Fibroblast of skin of left quadriceps (primary cell): ENCODE results near the gene CMTR1.

Experiments used
- DNase-seq, 2 experiments: peaks; one replicate each; pipeline ENCODE4 v3.0.0-alpha.2; 2013; ENCODE audit warnings: low read depth in 2 of 2

Gene CMTR1

DNA sequence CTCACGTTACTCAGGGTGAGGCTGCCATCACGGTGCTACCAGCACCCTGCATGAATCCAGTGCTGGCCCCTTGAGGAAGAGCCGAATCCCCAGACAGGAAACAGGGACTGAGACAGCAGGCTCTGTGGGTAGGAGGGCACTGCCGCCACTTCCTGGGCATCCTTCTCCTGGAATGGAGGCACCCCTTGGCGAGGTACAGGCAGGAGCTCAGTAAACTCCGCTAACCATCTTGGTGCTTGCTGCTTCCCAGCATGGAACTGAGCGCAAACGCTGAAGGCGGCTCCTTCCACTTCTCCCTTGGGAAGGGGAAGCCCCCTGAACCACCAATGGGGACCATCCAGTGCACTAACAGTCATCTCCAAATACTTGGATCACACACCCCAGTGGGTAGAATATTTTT, 80.1 kb downstream of the CMTR1 start:
- DNase-seq, result no peak

GRCh38 chr6:37513576-37513975, 80.6 kb downstream of the CMTR1 start:
- no peak for DNase-seq

DNA sequence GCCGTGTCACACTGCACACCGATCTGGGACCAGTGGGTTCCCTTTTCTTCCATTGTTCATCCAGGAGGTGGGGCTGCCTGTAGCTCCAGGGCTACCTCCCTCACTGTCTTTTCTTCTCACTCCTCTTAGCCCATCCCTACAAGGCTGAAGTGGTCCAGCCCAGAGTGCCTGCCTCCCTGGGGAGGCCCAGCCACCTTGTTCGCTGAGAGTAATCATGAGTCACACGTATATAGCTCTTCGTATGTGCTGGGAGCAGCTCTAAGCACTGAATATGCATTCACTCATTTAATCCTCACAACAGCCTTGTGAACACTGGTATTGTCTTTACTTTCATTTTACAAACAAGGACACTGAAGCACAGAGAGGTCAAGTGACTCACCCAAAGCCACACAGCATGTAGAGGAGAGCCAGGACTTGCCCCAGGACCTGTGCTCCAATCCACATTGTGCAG, 81.3 kb downstream of the CMTR1 start:
- DNase-seq, result peak in 1 of 2 experiments; percentile 22

DNA sequence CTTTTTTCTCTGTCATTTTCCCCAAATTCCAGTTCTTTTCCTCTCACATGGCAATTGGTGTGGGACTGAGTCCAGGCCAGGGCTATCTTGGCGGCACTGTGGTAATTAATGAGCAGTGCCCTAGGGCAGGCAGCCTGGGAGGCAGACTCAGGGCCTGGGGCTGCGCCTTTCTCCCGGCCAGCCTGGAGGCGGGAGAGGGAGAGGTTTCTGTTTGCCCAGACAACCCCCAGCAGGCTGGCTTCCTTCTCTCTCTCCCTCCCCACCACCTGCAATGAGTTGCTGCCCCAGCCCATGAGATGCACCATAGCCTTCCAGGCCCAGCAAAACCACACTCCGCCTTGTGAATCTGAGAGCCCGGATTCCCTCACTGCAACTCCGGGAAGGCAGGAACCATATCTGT, 81.8 kb downstream of the CMTR1 start:
- no peak for DNase-seq

DNA sequence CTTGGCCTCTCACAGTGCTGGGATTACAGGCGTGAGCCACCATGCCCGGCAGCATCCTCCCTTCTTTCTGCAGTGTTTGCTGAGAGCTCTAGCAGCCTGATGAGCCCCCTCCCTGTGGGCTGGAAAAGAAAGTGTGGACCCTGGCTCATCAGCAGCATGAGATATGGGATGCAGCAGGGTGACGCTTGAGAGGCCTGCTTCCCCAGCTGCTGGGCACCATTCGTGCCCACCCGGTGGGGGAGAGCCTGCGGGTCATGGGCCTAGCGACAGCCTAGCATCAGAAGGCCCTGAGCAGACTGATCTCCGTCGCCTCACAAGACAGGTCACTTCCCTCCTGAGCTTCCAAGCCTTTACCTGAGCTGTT, 82.7 kb downstream of the CMTR1 start:
- no peak for DNase-seq

- DNase-seq, result no peak
Observed at GRCh38 chr6:37516076-37516919, 83.3 kb downstream of the CMTR1 start.

GRCh38 chr6:37516920-37517405, 83.9 kb downstream of the CMTR1 start:
- DNase-seq, result no peak

GRCh38 chr6:37517411-37517812, 84.4 kb downstream of the CMTR1 start:
- no peak for DNase-seq

DNA sequence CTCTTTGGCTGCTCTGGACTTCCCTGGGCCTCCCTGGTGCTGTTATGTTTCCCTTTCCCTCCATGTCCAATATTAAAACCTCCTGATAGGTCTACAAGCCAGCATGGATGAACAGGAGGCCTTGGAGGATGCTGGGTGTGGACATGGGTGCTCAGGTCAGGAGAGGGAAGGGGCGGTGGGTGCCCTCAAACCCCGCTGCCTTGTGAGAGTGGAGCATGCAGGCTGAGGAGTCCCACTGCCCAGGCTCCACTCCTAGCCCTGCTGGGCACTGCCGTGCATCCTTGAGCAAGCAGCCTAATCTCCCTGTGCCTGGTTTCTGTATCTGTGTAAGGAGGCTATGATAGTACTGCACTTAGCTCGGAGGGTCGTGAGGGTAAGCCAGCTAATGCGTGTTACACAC, 85.1 kb downstream of the CMTR1 start:
- no peak for DNase-seq

DNA sequence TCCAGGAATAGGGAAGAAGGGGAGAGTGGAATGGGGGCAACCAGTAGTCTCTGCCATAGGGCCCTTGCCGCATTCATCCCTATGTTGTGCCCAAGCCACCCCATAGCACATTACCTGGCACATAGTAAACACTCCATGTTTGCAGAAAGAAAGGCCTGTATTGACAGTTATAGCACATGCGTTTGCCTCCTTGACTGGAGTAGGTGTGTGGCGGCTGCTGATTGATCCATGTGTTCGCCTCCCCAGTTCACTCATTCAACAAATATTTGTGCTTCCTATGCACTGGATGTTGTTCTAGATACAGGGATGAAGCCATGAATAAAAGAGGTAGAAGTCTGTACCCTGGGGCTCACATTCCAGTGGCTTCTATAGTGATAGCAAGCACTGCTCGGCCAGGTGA, 86.4 kb downstream of the CMTR1 start:
- no peak for DNase-seq

DNA sequence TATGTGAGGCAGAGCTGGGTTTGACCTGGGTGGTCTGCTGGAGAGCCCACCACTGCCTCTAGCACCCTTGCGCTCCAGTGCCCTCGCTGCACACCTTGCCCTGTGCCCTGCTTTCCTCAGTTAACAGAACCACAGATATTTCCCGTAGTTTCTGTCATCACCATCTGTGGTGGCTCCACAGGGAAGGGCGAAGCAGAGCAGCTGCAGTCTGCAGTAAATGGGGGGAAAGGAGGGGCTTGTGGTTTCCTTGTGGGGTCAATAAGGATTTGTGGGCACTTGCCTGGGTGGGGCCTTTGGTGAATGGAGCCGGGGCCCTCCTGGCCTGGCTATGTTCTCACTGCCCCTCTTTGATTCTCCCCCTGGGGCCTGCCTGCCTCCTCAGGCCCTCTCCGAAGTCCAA, 87.9 kb downstream of the CMTR1 start:
- DNase-seq, result no peak

- DNase-seq, result no peak
Observed at GRCh38 chr6:37521674-37522073, 88.7 kb downstream of the CMTR1 start.

GRCh38 chr6:37522836-37523235, 89.8 kb downstream of the CMTR1 start:
- no peak for DNase-seq

DNA sequence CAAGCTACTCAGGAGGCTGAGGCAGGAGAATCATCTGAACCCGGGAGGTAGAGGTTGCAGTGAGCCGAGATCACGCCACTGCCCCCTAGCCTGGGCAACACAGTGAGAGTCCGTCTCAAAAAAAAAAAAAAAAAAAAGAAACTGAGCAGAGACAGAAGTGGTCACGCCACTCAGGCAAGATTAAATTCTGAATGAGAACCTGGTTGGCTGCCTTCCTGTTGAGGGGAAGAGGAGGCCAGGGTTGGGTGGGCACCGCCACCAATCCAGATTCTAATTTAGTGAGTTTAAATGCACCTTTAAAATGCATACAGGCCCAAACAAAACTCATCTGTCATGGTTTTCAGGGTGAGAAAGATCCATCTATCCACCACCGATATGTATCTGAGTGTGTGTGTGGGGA, 90.4 kb downstream of the CMTR1 start:
- no peak for DNase-seq

DNA sequence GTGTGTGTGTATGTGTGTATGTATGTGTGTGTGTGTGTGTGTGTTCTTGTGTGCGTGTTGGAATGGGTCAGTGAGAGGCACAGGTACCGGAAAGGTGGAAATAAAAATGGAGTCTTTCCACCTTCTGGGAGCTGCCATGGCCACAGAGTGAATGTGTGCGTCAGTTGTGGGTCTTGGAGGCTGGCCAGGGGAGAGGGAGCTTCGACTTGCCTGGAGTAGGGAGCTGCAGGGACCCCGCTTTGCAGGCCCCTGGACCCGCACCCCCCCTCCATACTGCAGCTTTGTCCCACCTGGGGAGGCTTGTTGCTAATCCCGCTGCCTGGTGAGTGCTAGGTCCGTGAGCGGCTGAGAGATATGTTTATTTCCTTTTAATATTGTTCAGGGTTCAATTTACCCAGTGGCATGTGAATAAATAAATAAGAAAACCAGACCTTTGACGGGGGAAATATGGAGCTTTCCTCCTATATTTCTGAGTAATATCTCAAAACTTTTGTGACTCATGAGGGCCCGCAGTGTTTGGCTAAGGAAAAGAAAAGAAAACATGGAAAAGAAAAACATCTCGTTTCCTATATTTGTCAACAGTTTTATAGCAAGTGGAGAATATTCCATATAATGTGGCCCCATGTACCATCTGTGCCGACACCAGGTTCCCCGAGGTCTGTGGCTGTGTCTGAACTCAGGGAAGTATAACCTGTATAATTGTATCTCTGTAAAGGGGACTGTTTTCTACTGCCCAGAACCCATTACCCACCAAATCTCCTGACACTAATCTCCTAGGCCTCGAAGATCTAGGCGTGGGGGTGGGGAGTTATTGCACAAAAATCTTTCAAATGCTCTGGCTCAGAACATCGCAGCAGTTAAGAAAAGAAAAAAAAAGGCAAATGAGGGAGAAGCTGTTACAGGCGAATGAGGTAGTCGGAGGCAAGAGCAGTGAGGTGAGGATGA, 91.3 kb downstream of the CMTR1 start:
- no peak for DNase-seq

DNA sequence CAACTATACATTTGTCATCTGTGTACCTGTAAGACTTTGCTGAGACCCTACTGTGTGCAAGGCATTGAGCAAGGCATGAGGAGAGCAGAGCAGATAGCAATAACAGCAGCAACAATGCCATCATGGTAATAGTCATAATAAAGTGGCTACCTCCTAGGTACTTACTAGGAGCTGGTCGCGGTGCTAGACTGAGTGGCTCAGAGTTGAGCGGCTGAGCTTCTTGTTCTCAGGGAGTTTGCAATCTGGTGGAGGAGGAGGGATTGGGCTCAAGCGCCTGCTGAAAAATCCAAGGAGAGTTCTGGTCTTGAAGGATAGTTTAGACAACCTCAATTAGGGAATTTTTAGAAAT, 91.9 kb downstream of the CMTR1 start:
- DNase-seq, result no peak

GRCh38 chr6:37525460-37526357, 92.7 kb downstream of the CMTR1 start:
- DNase-seq, result no peak

GRCh38 chr6:37528541-37528940, 95.5 kb downstream of the CMTR1 start:
- DNase-seq, result no peak

GRCh38 chr6:37530297-37530696, 97.3 kb downstream of the CMTR1 start:
- no peak for DNase-seq

DNA sequence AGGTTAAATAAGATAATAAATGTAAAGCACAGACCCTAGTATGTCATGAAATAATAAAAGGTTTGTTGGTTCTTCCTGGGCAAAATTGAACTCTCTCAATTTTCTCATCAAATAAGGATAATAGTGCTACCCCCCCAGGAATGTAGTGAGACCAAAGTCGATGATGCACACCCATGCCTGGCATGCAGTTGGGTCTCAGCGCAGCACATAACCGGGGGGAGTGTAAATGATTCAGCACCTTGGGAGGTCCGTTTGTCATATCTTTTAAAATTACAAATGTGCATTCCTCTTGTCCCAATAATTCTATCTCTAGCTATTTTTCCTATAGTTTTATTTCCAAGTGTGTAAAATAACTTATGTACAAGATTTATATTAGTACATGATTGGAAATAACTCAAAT, 98.0 kb downstream of the CMTR1 start:
- peak in 1 of 2 experiments; percentile 23 for DNase-seq
